Measurements from ENCODE around the gene CSTA. TPM values are rescaled to one million over a fixed set of nuclear protein-coding genes. Genes with fewer than 3 reads are reported as not detected.

CSTA gene
- total and polyA plus RNA-seq, 2 of the 8 experiments (the other 6 are each of a cell fraction or from before 2014, with no cell fraction given), result not detected

DNA sequence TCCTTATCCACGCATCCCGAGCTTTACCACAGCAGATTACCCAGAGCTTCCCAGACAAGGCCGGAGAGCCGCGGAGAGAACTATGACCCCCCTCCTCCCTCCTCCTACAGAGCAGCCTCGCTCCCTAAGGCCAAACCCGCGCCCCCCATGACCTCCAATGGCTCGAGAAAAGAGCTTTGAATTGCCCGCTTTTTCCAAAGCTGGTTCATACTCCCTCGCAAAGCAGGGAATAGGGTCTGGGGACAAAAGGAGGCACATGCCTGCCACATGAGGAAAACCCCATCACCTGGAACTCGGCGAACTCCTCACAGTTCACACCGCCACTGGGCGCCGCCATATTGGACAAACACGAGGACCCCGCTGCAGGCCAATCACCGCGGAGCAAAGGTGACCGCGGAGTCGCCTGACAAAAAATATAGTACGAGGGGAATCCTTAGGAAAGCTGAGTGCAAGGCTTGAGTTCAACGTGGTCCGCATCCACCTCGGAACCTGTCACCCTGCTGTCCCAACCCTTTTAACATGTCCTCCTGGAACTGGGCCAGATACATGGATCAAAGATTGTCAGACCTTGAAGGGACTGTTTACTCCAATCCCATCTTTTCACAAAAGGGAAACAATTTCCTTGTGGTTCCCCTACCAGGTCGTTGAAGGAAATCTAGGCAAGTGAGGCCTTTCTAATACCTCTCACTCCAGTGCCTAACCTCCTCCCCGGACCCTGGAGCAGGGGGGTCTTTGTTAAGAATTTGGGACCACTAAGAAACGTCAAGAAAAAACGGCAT, 58.0 kb downstream of the CSTA start, which contains the start of gene MIX23 (continued):
- TF ChIP-seq USF2 (IDR thresholded peaks at IDR 0.05; ENCODE audit: low read length), result no peak
- TF ChIP-seq RXRA (IDR thresholded peaks at IDR 0.05; ENCODE audit: insufficient read depth, low read depth, low read length), result no peak
- peak; percentile 95 for TF ChIP-seq PHF8 (conservative IDR thresholded peaks at IDR 0.05; ENCODE audit: low read depth, low read length)
- TF ChIP-seq TAF7 (optimal IDR thresholded peaks at IDR 0.05; ENCODE audit: borderline replicate concordance, low read depth, low read length), result peak; percentile 86
- no peak for TF ChIP-seq ATF2 (IDR thresholded peaks at IDR 0.05; ENCODE audit: low read length)
- peak; percentile 99 for TF ChIP-seq YY1 (IDR thresholded peaks at IDR 0.05; ENCODE audit: low read depth, low read length)
- no peak for TF ChIP-seq TEAD4 (IDR thresholded peaks at IDR 0.05; ENCODE audit: low read depth, low read length)
- no peak for TF ChIP-seq RNF2 (IDR thresholded peaks at IDR 0.05; ENCODE audit: borderline replicate concordance, low read depth, low read length, missing control alignments, poor library complexity, severe bottlenecking)
- TF ChIP-seq HDAC2 (IDR thresholded peaks at IDR 0.05; ENCODE audit: borderline replicate concordance in 1 of 2, low read depth in 2 of 2, low read length in 2 of 2), result peak in 1 of 2 experiments; percentile 99; a peak in 2 of 4 replicates
- TF ChIP-seq POU5F1 (IDR thresholded peaks at IDR 0.05; ENCODE audit: low read depth, low read length), result no peak
- peak; percentile 98 for TF ChIP-seq ASH2L (IDR thresholded peaks at IDR 0.05; ENCODE audit: low read length)
- TF ChIP-seq RFX5 (IDR thresholded peaks at IDR 0.05; ENCODE audit: borderline replicate concordance, low read depth, low read length), result 0 out of 2 replicates have a peak, but pooled peaks have one; percentile 15
- no peak for TF ChIP-seq ZNF274 (IDR thresholded peaks at IDR 0.05; ENCODE audit: borderline replicate concordance, extremely low read depth, low read length)
- no peak for TF ChIP-seq EP300 (IDR thresholded peaks at IDR 0.05; ENCODE audit: borderline replicate concordance in 1 of 2, low read depth in 2 of 2, low read length in 2 of 2)
- TF ChIP-seq, protein P1, sequence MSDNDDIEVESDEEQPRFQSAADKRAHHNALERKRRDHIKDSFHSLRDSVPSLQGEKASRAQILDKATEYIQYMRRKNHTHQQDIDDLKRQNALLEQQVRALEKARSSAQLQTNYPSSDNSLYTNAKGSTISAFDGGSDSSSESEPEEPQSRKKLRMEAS (IDR thresholded peaks at IDR 0.05), result peak; percentile 88
- no peak for TF ChIP-seq JUN (IDR thresholded peaks at IDR 0.05; ENCODE audit: low read depth, low read length)
- TF ChIP-seq GABPA (IDR thresholded peaks at IDR 0.05; ENCODE audit: borderline replicate concordance, insufficient read depth, low read length), result 0 out of 2 replicates have a peak, but pooled peaks have one; percentile 9
- TF ChIP-seq POLR2AphosphoS5 (IDR thresholded peaks at IDR 0.05; ENCODE audit: low read depth, low read length), result peak; percentile 89
- peak; percentile 98 for TF ChIP-seq TAF1 (IDR thresholded peaks at IDR 0.05; ENCODE audit: low read depth, low read length)

Measured in H1 (cell line).